Neural crest cell (in vitro differentiated cells): ENCODE measurements around the gene CNIH1. TPM values are rescaled to one million over a fixed set of nuclear protein-coding genes. Genes with fewer than 3 reads are reported as not detected.

Experiments used
- DNase-seq: peaks from one replicate; pipeline ENCODE4 v3.0.0; 2021; ENCODE audit warnings: low read depth, mixed read lengths, low spot score
- H3K27ac Mint-ChIP-seq: one replicate; pipeline ENCODE4 v1.8.0; 2021; ENCODE audit warnings: mild to moderate bottlenecking, mixed read lengths; ENCODE audit not compliant: unreplicated experiment
- H3K27me3 Mint-ChIP-seq: 2 replicates; pipeline ENCODE4 v1.8.0; 2021; ENCODE audit warnings: low read depth, mild to moderate bottlenecking, mixed read lengths
- H3K36me3 Mint-ChIP-seq: 2 replicates; pipeline ENCODE4 v1.8.0; 2021; ENCODE audit warnings: low read depth, mild to moderate bottlenecking, mixed read lengths
- H3K4me1 Mint-ChIP-seq: 2 replicates; pipeline ENCODE4 v1.8.0; 2021; ENCODE audit warnings: mixed read lengths
- H3K4me3 Mint-ChIP-seq: one replicate; pipeline ENCODE4 v1.8.0; 2021; ENCODE audit warnings: mild to moderate bottlenecking, mixed read lengths
- H3K9me3 Mint-ChIP-seq: 2 replicates; pipeline ENCODE4 v1.8.0; 2021; ENCODE audit warnings: mixed read lengths
- CTCF ChIP-seq: fragments of 200-600 bp; sonication (generic); conservative IDR thresholded peaks from 2 replicates; pipeline ENCODE4 v1.5.0; 2021; ENCODE audit warnings: antibody characterized with exemption, mild to moderate bottlenecking
- total RNA-seq: library from RNA; stranded (reverse); gene quantifications from 2 replicates; pipeline ENCODE4 v1.2.1, GENCODE V29; 2021

CNIH1 gene
- total RNA-seq, 1 donor from 2014 or later: 120 TPM

GRCh38 chr14:54374117-54374884 lies 66.9 kb downstream of the CNIH1 start:
- Mint-ChIP-seq H3K4me1 (no peaks in the 10 kb centered on the region), H3K9me3 (no peaks in the 10 kb centered on the region), H3K27ac (no peak overlapping the region), H3K4me3 (no peak overlapping the region), H3K27me3 (peaks cover 3% of the 10 kb centered on the region), H3K36me3 (no peaks in the 10 kb centered on the region)
- TF ChIP-seq CTCF: no peak
- DNase-seq: no peak

Other genes starting within 250 kb of the CNIH1 start
- 39.4 and 43.8 TPM in 2 replicates for gene CDKN3, start 44.4 kb downstream of the CNIH1 start, total RNA-seq
- gene GMFB, start 47.6 kb upstream of the CNIH1 start, total RNA-seq: 64.8 and 68.5 TPM in 2 replicates
- gene CGRRF1, start 68.5 kb upstream of the CNIH1 start, total RNA-seq: 17.0 and 23.8 TPM in 2 replicates
- 3.0 and 4.7 TPM in 2 replicates for gene SAMD4A, start 125.8 kb upstream of the CNIH1 start, total RNA-seq